NCI-H510A treated with DMSO at 0.1 percent for 48 hours (cell line): ENCODE data around the gene SEH1L.
"Not testable (repeated sequence)": the region's sequence is repeated elsewhere in the genome, so short reads cannot be mapped to it uniquely, and the experiment has no call there.

Experiments used
- DNase-seq: peaks from one replicate; lab custom pipeline; 2025; lab: John Stamatoyannopoulos, UW

Gene SEH1L, protein sequence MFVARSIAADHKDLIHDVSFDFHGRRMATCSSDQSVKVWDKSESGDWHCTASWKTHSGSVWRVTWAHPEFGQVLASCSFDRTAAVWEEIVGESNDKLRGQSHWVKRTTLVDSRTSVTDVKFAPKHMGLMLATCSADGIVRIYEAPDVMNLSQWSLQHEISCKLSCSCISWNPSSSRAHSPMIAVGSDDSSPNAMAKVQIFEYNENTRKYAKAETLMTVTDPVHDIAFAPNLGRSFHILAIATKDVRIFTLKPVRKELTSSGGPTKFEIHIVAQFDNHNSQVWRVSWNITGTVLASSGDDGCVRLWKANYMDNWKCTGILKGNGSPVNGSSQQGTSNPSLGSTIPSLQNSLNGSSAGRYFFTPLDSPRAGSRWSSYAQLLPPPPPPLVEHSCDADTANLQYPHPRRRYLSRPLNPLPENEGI

DNA sequence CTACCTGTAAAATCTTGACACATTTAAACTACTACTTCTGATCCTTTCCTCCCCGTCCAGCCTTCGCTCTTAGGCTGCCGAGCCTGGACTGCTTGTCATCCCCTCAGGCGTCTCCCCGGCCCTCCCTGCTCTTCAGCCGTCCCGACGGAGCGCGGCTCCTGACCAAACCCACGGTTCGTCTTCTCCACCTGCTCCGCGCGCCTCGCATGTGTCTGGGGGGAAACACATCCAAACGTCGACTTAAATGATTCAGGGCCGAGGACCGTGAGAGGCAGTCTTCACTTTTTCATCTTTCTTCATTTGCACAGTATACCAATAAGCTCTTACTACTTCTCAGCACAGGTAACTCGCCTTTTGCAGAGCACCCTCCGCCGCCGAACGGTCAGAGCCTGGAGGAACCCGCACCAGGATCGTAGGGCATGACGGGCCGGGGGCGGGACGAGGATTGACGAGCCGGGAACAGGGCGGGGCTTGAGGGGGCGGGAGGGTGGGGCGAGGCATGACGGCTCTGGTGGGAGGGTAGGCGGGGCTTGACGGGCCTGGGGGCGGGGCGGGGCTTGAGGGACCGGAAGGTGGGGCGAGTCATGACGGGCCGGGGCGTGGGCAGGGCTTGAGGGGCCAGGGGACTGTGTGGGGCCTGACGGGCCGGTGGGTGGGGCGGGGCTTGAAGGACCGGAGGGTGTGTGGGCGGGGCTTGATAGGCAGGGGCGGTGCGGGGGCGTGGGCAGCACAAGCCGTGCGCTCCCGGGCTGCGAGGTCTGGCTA lies at the start of gene SEH1L:
SEH1L (plus strand) TSS at position 727 of the 765 bp plus-strand sequence. CDS start 111 bp downstream, outside the sequence.
- DNase-seq: peak; percentile 86

DNA sequence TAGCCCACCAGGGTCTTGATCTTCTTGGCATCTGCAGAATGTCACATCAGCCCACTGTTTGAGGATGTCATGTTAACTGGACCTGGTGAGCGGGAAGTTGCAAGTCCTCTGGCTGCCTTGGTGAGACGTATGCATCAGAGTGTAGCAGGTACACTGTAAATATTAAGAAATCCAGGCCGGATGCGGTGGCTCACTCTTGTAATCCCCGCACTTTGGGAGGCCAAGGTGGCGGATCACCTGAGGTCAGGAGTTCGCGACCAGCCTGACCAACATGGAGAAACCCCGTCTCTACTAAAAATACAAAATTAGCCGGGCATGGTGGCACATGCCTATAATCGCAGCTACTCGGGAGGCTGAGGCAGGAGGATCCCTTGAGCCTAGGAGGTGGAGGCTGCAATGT lies 46.6 kb upstream of the SEH1L start:
- not testable (repeated sequence) for DNase-seq

DNA sequence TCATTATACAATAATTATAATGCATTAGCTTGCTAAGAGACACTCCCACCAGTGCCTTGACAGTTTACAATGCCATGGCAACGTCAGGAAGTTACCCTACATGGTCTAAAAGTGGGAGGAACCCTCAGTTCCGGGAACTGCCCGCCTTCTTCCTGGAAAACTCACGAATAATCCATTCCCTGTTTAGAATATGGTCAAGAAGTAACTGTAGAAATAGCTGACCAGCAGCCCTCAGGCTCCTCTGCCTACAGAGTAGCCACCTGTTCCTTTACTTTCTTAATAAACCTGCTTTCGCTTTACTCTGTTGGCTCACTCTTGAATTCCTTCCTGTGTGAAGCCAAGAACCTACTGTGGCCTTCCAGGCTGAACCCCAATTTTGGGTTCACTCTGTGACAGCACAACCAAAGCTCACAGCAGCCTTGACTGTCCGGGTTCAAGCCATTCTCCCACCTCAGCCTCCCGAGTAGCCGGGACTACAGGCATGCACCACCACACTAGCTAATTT lies 43.7 kb upstream of the SEH1L start:
- no peak for DNase-seq

DNA sequence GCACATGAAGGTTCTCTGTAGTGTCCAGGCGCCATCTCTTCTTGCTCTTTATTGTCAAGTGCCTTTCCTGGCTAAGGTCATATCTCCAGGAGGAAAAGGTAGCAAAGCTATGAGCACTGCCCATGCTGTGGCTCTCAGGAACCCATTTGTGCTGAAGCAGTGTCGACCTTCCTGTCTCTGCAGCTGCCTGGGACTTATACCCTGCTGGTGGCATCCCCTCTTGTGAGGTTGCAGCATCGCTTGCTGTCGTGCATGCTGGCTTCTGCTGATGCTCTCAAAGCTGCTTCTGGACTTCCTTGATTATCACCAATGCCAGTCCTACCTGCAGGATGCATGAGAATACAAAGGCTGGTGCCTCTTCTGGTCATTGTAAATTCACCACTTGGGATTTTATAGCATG lies 41.7 kb upstream of the SEH1L start:
- no peak for DNase-seq

DNA sequence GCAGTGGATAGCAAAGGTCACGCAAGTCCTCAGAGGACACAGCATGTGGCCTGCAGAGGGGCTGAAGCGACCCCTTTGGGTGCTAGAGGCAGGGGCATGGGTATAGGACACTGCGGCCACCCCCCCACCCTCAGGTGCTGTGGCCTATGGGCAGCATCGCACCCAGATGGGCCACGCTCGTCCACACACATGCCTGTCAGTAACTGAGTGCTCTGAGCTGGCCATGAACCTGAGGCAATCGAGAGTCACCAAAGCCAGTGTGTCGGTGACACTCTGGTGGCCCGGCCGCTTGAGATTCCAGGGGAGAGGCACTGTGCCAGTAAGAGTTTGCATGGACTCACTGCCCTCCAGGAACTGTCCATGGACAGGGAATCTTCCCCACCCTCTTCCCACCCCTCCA lies 41.0 kb upstream of the SEH1L start:
- no peak for DNase-seq

DNA sequence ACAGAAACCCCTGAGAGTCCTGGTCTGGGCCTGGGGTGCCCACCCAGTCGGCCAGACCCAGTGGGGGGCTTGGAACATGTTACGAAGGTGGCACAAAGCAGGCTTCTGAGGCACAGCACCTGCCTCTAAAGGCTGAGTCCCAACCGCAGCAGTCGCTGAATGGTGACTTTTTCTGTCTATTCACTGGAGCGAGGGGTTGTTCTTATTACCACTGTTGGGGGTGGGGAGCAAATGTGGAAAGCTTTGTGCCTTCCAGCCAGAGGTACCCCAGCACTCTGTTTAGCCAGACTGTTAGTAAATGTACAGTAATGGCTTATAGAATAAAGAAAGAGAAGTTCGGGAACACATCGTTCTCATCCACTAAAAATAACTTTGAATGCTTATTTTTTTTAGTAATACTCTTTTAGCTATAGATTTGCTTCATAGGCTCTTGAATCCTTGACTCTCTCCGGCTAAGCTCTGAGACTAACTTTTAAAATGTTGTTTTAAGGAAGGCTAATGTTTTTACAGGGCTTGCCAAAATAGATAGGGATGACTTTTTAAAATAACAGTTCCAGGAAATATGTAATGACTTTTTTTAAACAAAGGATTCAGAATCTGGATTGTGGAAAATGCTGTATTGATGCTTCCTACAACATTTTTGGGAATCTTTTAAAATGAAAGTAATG lies 40.4 kb upstream of the SEH1L start:
- no peak for DNase-seq

DNA sequence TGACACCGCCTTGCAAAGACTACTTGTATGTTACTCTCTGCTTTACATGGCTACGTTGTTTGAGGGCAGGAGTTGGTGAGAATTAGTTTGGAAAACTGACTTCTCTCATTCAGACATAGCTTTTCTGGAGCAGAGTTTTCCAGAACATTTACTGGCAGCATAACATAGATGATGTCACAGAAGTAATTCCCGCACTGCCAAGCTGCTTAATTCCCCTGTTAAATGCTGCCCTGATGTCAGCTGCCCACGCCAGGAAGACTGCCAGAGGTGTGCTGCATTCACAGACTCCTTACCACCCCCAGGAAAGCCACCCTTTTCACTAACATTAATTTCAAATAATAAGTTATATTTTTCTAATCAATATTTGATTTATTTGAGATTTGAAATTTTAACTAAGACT lies 39.1 kb upstream of the SEH1L start:
- no peak for DNase-seq

DNA sequence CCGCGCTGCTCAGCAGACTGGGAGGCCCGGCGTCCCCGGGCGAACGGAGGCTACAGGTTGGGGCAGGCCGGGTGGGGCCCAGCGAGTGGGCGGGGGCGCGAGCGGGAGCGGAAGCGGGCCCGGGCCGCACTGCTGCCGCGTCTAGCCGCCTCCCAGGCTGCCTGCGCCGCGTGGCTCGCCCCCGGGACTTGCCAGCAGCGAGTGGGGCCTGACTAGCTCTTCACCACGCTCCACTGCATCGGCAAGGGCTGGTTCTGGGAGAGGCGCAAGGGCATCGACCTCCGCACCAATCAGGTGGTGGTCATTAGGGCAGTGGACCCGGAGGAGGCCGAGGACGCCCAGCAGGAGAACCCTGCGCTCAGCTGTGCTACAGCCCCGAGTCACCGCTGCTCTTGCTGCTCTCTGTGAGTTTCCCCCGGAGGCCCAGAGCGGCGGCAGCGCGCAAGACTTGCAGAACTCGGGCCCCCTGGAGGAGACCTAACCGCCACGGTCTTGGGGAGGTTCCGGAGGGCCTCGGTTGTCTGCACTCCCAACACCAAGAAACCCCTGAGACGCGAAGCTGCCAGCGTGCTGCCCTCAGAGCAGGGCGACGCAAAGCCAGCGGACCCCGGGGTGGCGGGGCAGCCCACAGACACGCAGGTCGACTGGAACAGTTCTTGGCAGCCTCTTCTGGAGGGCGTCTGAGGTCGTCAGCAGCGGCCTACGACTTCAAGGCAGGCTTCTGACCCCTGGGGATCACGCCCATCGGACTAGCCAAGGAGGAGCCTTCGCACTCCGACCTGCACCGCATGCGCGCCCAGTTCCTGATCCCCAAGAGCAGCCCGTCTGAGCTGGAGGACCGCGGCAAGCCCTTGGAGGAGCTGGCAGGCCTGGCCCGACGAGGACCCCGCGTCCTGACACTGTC lies 36.5 kb upstream of the SEH1L start:
- DNase-seq: no peak

DNA sequence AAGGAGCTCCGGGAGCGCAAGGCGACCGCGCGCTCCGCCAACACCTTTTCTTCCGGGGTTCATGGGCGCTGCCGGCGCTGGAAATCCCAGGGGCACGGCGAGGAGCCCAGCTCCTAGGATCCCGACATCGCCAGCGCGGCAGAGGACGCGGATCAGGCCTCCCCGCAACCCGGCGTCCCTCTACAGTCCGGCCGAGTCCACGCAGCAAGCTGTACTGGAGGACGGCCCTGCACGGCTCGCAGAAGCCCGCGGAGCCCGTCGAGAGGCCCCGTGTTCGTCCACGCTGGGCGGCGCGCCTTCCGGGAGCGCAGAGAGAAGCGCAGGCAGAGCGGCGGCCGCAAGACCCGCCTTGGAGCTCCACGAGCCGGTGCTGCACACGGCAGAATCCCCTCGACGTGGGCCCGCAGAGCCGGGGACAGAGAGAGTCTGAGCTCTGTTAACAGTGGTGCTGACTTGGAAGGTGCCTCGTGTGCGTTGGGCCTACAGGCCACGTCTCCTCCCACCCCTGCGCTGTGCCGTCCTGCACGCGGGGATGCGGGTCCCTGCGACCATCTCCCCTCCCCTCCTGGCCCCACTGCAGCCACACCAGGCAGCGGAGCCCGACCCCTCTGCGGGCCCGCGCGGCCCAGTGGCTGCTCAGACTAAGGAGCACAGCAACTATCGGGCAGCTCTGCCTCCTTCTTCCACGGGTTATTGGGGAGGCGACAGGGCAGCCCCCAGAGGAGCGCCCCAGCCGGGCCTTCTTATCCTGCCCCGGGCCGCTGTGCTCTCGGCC lies 35.7 kb upstream of the SEH1L start:
- no peak for DNase-seq

DNA sequence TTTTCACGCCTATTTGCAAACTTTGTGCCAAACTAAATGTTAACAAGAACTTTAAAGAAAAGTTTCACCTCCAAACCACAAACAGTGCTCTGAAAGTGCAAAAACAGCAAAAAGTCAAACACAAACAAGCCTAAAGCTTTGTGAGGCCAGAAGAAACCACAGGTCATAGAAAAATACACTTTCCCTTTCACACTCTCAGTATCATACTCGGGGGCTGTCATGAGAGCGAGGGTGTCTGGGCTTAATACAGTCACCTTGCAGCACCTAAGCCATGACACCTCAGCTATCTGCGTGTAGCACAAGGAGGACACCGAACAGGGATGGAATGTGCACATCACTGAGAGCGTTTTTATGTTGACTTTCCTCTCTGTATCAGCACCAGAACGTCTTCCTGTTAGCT lies 26.6 kb upstream of the SEH1L start:
- no peak for DNase-seq

DNA sequence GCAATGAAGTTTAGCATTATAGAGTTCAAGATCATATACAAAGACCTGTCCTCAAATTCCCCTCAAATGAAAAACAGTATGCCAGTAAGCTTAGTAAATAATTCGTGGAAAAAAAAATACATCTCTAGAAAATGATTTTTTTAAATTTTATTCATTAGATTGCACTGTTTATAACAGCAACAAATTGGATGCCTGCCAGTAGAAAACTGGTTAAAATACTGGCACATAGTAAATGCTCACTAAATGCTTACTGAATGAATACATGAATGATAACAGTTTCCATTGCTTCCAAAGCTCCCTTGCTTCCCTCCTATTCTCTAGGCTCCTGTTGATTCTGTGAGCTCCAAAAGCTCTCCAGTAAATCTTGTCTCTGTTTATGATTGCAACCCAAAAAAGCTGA lies 25.5 kb upstream of the SEH1L start:
- no peak for DNase-seq

DNA sequence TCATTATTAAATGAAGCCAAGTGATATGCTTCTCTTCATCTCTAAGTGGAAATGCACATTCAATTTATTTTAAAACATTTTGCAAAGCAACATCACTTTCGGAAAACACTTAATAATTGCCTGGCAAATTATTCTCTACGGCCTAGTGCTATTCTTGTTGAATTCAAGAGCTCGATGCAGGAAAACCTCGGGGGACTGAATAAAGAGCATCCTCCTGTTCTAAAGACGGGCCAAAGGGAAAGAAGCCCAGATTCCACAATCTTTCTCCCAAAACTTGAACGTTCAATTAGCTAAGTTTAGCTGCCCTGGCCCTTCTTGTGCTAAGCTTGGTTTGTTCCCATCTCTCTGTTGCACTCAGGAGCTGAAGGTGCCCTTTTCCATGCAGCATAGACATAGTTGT lies 23.2 kb upstream of the SEH1L start:
- no peak for DNase-seq

DNA sequence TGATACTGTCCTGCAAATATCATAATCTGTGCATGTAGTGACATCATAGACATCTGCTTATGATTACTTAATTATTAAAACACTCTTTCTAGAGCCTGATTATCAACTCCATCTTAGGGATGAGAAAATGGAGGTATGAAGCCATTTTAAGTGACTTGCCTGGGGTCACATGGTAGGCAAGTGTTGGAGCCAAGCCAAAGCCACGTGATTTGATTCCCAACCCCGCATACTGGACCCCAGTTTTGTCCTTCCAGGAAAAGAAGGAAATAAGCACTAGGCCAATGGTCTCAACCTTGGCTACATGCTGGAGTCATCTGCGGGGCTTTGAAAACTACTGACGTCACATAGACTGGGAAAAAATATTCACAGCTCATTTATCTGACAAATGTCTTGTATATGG lies 19.6 kb upstream of the SEH1L start:
- no peak for DNase-seq

DNA sequence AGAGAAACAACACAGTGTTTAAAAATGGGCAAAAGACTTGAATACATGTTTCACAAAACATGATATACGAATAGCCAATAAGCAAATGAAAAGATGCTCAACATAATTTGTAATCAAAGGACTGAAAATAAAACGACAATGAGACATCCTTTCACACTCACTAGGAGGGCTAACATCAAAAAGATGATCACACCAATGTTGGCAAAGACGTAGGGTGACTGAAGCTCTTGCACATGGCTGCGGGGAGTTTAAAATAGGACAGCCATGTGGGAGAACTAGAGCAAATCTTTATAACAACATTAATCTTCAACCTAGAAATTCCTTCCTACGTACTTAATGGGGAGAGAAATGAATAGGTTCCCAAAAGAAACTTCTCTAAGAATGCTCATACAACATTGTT lies 19.2 kb upstream of the SEH1L start:
- DNase-seq: no peak

DNA sequence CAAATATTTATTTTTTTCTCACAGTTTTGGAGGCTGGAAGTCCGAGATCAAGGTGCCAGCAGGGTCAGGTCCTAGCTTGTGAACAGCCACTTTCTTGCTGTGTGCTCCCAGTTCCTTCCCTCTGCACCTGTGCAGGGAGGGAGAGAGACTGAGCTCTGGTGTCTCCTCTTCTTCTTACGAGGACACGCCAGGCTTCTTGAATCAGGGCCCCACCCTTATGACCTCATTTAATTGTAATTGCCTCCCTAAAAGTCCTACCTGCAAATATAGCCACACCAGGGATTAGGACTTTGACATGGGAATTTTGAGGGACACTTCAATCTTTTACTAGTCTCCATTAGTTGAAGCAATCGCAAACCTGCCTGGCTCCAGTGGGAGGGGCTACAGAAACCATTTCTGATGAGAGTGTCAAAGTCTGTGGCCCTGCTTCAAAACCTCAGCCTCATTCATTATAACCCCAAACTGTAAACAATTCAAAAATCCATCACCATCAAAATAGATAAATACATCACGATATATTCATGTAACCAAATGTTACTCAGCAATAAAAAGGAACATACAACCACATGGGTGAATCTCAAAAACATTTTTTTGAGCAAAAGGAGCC lies 18.2 kb upstream of the SEH1L start:
- DNase-seq: no peak

DNA sequence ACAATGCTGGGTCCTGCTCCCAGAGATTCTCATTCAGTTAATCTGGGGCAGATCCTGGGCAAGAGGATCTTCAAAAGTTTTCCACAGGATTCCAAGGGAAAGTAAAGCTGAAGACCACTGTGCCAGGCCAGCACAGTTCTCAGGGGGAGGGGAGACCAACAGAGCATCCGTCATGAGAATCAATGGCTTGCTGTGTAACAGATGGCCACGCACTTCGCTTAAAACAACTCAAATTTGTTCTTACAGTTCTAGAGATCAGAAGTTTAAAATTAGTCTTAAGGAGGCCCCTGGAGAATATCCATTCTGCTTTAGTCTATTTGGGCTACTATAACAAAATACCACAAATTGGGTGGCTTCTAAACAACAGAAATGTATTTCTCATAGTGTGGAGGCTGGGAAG lies 17.4 kb upstream of the SEH1L start:
- DNase-seq: no peak

DNA sequence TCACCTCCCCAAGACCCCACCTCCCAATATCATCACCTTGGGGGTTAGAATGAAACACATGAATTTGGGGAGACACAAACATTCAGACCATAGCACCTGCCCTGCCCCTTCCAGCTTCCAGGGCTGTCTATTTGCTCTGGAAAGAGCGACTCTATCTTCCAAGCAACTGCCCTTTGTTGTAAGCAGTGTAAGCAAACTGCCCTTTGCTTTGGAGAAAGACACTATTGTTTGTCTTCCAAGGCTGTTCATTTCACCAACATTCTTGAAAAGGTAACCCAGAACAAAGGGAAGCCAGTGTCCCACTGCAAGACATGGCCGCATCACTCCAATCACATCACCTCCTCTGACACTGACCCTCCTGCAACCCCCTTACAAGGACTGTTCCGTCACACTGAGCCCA lies 16.9 kb upstream of the SEH1L start:
- DNase-seq: no peak

DNA sequence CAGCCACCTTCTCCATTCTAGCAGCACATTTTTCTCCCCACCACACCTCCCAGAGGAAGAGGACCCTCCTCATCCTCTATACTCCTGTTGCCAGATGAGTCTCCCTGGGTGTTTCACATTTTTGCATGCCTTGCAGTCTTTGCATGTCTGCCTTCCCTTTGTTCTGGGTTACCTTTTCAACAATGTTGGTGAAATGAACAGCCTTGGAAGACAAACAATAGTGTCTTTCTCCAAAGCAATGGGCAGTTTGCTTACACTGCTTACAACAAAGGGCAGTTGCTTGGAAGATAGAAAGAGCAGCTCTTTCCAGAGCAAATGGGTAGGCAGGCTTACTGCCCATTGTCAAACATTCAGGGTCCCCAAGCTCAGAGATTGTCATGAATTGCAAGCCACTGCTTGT lies 14.5 kb upstream of the SEH1L start:
- DNase-seq: no peak

DNA sequence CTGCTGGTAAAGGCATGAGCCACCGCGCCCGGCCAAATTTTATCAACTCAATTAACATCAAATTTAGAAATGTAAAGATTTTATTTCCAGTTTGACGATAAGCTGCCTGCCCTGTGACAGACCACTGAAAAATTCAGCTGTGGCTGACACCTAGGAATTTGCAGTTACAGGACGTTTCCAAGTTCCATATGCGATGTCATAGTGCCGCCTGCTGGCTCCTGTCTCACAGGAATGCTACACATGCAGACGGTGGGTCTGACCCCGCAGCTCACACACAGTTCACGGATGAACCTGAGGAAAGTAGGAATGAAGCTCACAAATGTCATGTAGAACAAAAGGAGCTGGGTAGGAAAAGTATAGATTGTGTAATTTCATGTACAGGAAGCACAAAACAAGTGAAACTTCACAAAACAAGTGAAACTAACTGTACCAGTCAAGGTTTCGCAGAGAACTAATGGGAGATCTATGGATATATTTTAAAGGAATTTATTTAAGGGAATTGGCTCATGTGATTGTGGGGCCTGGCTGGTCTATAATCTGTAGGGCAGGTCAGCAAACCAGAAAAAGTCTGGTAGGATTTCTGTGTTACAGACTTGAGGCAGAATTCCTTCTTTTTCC lies 13.2 kb upstream of the SEH1L start:
- DNase-seq: peak; percentile 37

DNA sequence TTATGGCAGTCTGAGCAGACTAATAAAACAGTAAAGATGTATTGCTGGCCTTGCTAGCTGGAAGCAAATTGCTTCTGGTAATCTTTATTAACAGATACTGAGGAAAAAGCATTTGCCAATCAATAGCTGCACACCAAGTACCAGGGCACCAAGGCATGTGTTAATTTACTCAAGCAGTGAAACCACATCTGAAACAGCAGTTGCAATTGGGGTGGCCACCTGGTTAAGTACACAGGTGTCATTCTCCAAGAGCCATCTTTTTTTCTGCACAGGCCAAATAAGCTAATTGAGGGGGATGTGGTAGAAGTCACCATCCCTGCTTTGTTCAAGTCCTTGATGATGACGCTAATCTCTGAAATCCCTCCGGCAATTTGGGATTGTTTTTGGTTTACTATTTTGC lies 8.6 kb upstream of the SEH1L start:
- no peak for DNase-seq
